GM06990 (cell line): Measurements from ENCODE around the gene DTHD1.

Experiments used
- DNase-seq: peaks from one replicate; pipeline ENCODE4 v3.0.0-alpha.2; 2011; ENCODE audit not compliant: insufficient read length; ENCODE audit errors: extremely low read depth
- H3K27me3 ChIP-seq: replicated peaks from 2 replicates; pipeline ENCODE4 v1.6.0; 2011; ENCODE audit warnings: low read length; ENCODE audit not compliant: control insufficient read depth, insufficient read depth
- H3K36me3 ChIP-seq: 2 replicates; pipeline ENCODE4 v1.5.1; 2011; ENCODE audit warnings: low read length; ENCODE audit not compliant: control insufficient read depth, insufficient read depth
- H3K4me3 ChIP-seq: replicated peaks from 2 replicates; pipeline ENCODE4 v1.5.1; 2011; ENCODE audit warnings: low read depth, mild to moderate bottlenecking, control low read depth, low read length
- CTCF ChIP-seq: IDR thresholded peaks from 2 replicates; pipeline ENCODE4 v1.5.1; 2011; ENCODE audit warnings: low read length, control low read depth, mild to moderate bottlenecking, inconsistent platforms; ENCODE audit not compliant: insufficient read depth, poor library complexity, severe bottlenecking

The DTHD1 gene

GRCh38 chr4:36251983-36252382 is 29.4 kb upstream of the DTHD1 start:
- Histone ChIP-seq H3K4me3 (no peak overlapping the region), H3K36me3 (no peaks in the 10 kb centered on the region), H3K27me3 (no peaks in the 10 kb centered on the region)
- no peak for DNase-seq
- TF ChIP-seq CTCF = no peak

GRCh38 chr4:36254371-36254770 is 27.0 kb upstream of the DTHD1 start:
- DNase-seq = no peak
- no peak for TF ChIP-seq CTCF
- Histone ChIP-seq H3K4me3 (no peak overlapping the region), H3K27me3 (no peaks in the 10 kb centered on the region), H3K36me3 (no peaks in the 10 kb centered on the region)

GRCh38 chr4:36255577-36255976 is 25.8 kb upstream of the DTHD1 start:
- no peaks in the 10 kb centered on the region for H3K27me3 ChIP-seq
- no peaks in the 10 kb centered on the region for H3K36me3 ChIP-seq
- DNase-seq = peak; percentile 82
- H3K4me3 ChIP-seq = no peak overlapping the region
- no peak for TF ChIP-seq CTCF

- no peak for TF ChIP-seq CTCF
- Histone ChIP-seq H3K27me3 (no peaks in the 10 kb centered on the region), H3K36me3 (no peaks in the 10 kb centered on the region), H3K4me3 (peak overlapping the region; percentile 46)
- DNase-seq = peak; percentile 61
Observed at GRCh38 chr4:36256398-36256891, 25.0 kb upstream of the DTHD1 start.

GRCh38 chr4:36260731-36261130 is 20.7 kb upstream of the DTHD1 start:
- no peak for DNase-seq
- no peaks in the 10 kb centered on the region for H3K27me3 ChIP-seq
- H3K4me3 ChIP-seq = no peak overlapping the region
- H3K36me3 ChIP-seq = no peaks in the 10 kb centered on the region
- no peak for TF ChIP-seq CTCF

- H3K36me3 ChIP-seq = no peaks in the 10 kb centered on the region
- no peak for TF ChIP-seq CTCF
- no peaks in the 10 kb centered on the region for H3K27me3 ChIP-seq
- H3K4me3 ChIP-seq = no peak overlapping the region
- DNase-seq = no peak
Observed at GRCh38 chr4:36264207-36264826, 17.1 kb upstream of the DTHD1 start.
